ENCODE measurements around the gene RACGAP1. TPM values are rescaled to one million over a fixed set of nuclear protein-coding genes. Genes with fewer than 3 reads are reported as not detected.
A peak's percentile ranks its signal among the peaks of the same experiment; 100 is the strongest.

RACGAP1 gene
- total and polyA plus RNA-seq, 2 of the 4 experiments (the other 2 are of a cell fraction), result 37.9 to 110 TPM

DNA sequence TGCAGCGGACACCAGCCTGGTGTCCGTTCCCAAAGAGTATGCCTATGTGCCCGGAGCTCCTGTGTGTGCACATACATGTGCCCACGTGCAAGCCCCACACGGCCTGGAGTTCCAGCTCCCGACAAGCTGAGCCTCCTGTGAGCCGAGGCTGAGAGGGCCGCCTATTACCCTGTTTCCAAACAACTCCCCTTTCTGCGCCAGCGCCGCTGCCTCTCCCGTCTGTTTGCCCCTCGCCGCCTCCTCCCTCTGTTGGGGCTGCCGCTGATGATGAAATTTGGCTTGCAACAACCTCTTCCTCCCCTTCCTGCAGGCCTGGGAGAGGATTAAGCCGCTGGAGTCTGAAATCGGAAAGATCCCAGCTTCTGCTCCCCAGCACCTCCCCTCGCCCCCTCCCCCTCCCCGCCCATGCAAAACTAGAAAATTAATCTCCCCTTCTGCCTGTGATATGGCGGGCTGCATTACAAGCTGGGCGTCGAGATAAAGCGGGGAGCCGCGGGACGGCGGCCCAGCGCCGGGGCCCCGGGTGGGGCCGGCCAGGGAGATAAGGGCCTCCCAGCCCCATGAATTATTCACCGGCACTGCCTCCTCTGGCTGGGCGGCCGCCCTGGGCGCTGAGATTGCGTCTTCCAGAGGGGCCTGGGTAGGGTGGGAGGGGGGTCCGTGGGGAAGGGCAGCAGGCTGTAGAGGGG lies 25.3 kb upstream of the RACGAP1 start:
- TF ChIP-seq CEBPB (IDR thresholded peaks at IDR 0.05; ENCODE audit: low read depth, low read length) (peak; percentile 60; the same call in 1 of the 2 replicates), FOS (IDR thresholded peaks at IDR 0.05; ENCODE audit: low read depth, low read length) (no peak)
- ChIA-PET CTCF (interaction anchor here (0.5 to 2.1 kb wide), 3 partner anchors 11 to 84 kb away, joined by 3 to 7 read pairs (median 3); no protein-coding TSS in a partner anchor), POLR2A (ENCODE audit: unreplicated experiment) (interaction anchor here (1.0 kb wide), 1 partner anchor 15 kb away, joined by 4 read pairs; no protein-coding TSS in a partner anchor)
- Histone ChIP-seq H3K27ac (ENCODE audit: insufficient read depth, low read length) (no peak overlapping the region), H2BK5ac (ENCODE audit: low read depth, low read length, poor library complexity, severe bottlenecking) (no peak overlapping the region), H2AK9ac (replicated peaks; ENCODE audit: low read depth, low read length, poor library complexity) (no peak overlapping the region), H3K23ac (ENCODE audit: low read depth, low read length) (no peak overlapping the region), H3K79me1 (ENCODE audit: low read depth in 1 of 2, low read length in 2 of 2) (no peaks in the 10 kb centered on the region), H3K4me2 (ENCODE audit: low read depth, low read length) (peak overlapping the region; percentile 58; the same call in 1 of the 2 replicates), H3K18ac (ENCODE audit: low read depth, low read length) (peak overlapping the region; percentile 46; the same call in 1 of the 2 replicates), H3K56ac (ENCODE audit: extremely low read depth, insufficient read depth, low read length) (no peak overlapping the region), H3K9me3 (ENCODE audit: control insufficient read depth, insufficient read depth, low read length) (no peaks in the 10 kb centered on the region), H2BK15ac (ENCODE audit: low read depth, low read length) (no peak overlapping the region), H2AK5ac (ENCODE audit: low read depth, low read length) (no peak overlapping the region), H4K8ac (ENCODE audit: low read depth in 2 of 2, low read length in 2 of 2) (peak overlapping the region in 1 of 2 experiments; percentile 15; a peak in 2 of 4 replicates), H4K20me1 (ENCODE audit: insufficient read depth, low read length) (no peaks in the 10 kb centered on the region), H2BK120ac (ENCODE audit: low read depth, low read length) (no peak overlapping the region), H2BK20ac (ENCODE audit: low read depth, low read length) (no peak overlapping the region), H3K27me3 (ENCODE audit: control insufficient read depth, insufficient read depth, low read length) (peaks cover 53% of the 10 kb centered on the region), H3K4ac (ENCODE audit: low read depth, low read length) (no peak overlapping the region), H3K4me3 (ENCODE audit: insufficient read depth, low read depth, low read length) (no peak overlapping the region), H4K5ac (ENCODE audit: low read depth, low read length) (no peak overlapping the region; the same call in 1 of the 2 replicates), H3K9ac (ENCODE audit: low read depth, low read length) (no peak overlapping the region), H2AFZ (replicated peaks; ENCODE audit: low read length, poor library complexity) (peak overlapping the region; percentile 76), H3K9me1 (ENCODE audit: insufficient read depth, low read length) (no peaks in the 10 kb centered on the region), H3K36me3 (ENCODE audit: control insufficient read depth, insufficient read depth, low read length) (no peaks in the 10 kb centered on the region), H3K4me1 (ENCODE audit: control insufficient read depth, insufficient read depth, low read length) (no peaks in the 10 kb centered on the region), H3K14ac (replicated peaks; ENCODE audit: low read depth, low read length) (no peak overlapping the region), H4K91ac (ENCODE audit: insufficient read depth, low read depth, low read length) (no peak overlapping the region)
- ATAC-seq (ENCODE audit: low read depth), result peak; percentile 88
- intact Hi-C loops (cut with micrococcal nuclease) (no loop called here), in situ Hi-C loops (cut with MboI; ENCODE audit: low sequenced_read_pairs) (loop anchor here (5.0 kb wide), 1 partner anchor 183 kb away; no protein-coding TSS in a partner anchor), dilution Hi-C loops (cut with HindIII; ENCODE audit: low sequenced_read_pairs, unreplicated experiment) (no loop called here)
- BruUV-seq (replicated peaks), result no TSS peak
- WGBS, 2 experiments (ENCODE audit: extremely low coverage in 2 of 2, insufficient read length in 1 of 2), result 8% methylated on average over 22 of the region's 37 CpGs; no CpG with 5 or more reads in 1 of the 2 experiments
- peak; percentile 47 for DNase-seq

Data from IMR-90 (cell line).